Dendritic cell treated with granulocyte-macrophage colony-stimulating factor and Interleukin-4, amounts not matched to agents 40 ng/mL and 50 ng/mL, for 4 days (primary cell): Measurements from ENCODE around the gene IRF2BP2.
"Not testable (repeated sequence)": the region's sequence is repeated elsewhere in the genome, so short reads cannot be mapped to it uniquely, and the experiment has no call there.

Experiments
- H3K27ac Mint-ChIP-seq: one replicate; pipeline ENCODE4 v1.8.0; 2022; ENCODE audit warnings: mild to moderate bottlenecking, mixed read lengths
- H3K27me3 Mint-ChIP-seq: one replicate; pipeline ENCODE4 v1.8.0; 2022; ENCODE audit warnings: mild to moderate bottlenecking, mixed read lengths
- H3K36me3 Mint-ChIP-seq: one replicate; pipeline ENCODE4 v1.8.0; 2022; ENCODE audit warnings: low read depth, mixed read lengths
- H3K4me1 Mint-ChIP-seq: one replicate; pipeline ENCODE4 v1.8.0; 2022; ENCODE audit warnings: low read depth, mixed read lengths
- H3K4me3 Mint-ChIP-seq: one replicate; pipeline ENCODE4 v1.8.0; 2022; ENCODE audit warnings: mild to moderate bottlenecking, moderate library complexity, mixed read lengths
- H3K9me3 Mint-ChIP-seq: one replicate; pipeline ENCODE4 v1.8.0; 2022; ENCODE audit warnings: mixed read lengths
- intact Hi-C: fragments of 100-400 bp; cut with micrococcal nuclease; formaldehyde crosslinking; loops from one replicate; pipeline ENCODE4 v1.15.0; 2022

The IRF2BP2 gene

GRCh38 chr1:234644928-234645327 is 35.0 kb upstream of the IRF2BP2 start:
- peaks cover 5% of the 10 kb centered on the region for H3K36me3 Mint-ChIP-seq
- H3K9me3 Mint-ChIP-seq, result peaks cover 8% of the 10 kb centered on the region
- no peaks in the 10 kb centered on the region for H3K27me3 Mint-ChIP-seq
- peaks cover 43% of the 10 kb centered on the region for H3K4me1 Mint-ChIP-seq
- intact Hi-C loops, result no loop called here
- peak overlapping the region; percentile 76 for H3K27ac Mint-ChIP-seq
- H3K4me3 Mint-ChIP-seq, result no peak overlapping the region

- no peak overlapping the region for H3K4me3 Mint-ChIP-seq
- peaks cover 12% of the 10 kb centered on the region for H3K9me3 Mint-ChIP-seq
- intact Hi-C loops, result no loop called here
- peaks cover 33% of the 10 kb centered on the region for H3K4me1 Mint-ChIP-seq
- no peaks in the 10 kb centered on the region for H3K27me3 Mint-ChIP-seq
- H3K27ac Mint-ChIP-seq, result no peak overlapping the region
- H3K36me3 Mint-ChIP-seq, result peaks cover 5% of the 10 kb centered on the region
Measured at GRCh38 chr1:234643850-234644134, 33.8 kb upstream of the IRF2BP2 start.

- Mint-ChIP-seq H3K4me1 (peaks cover 33% of the 10 kb centered on the region), H3K27me3 (no peaks in the 10 kb centered on the region), H3K27ac (no peak overlapping the region), H3K9me3 (peaks cover 15% of the 10 kb centered on the region), H3K36me3 (peaks cover 5% of the 10 kb centered on the region), H3K4me3 (no peak overlapping the region)
- intact Hi-C loops, result no loop called here
Measured at GRCh38 chr1:234643111-234643849, 33.3 kb upstream of the IRF2BP2 start.

GRCh38 chr1:234642428-234642827 is 32.5 kb upstream of the IRF2BP2 start:
- Mint-ChIP-seq H3K4me1 (peaks cover 33% of the 10 kb centered on the region), H3K27me3 (no peaks in the 10 kb centered on the region), H3K36me3 (peaks cover 5% of the 10 kb centered on the region), H3K4me3 (no peak overlapping the region), H3K9me3 (peaks cover 15% of the 10 kb centered on the region), H3K27ac (no peak overlapping the region)
- intact Hi-C loops, result no loop called here

GRCh38 chr1:234639961-234640360 is 30.0 kb upstream of the IRF2BP2 start:
- intact Hi-C loops, result no loop called here

GRCh38 chr1:234638832-234639799 is 29.1 kb upstream of the IRF2BP2 start:
- Mint-ChIP-seq H3K4me3 (no peak overlapping the region), H3K36me3 (no peaks in the 10 kb centered on the region), H3K27ac (no peak overlapping the region), H3K27me3 (peaks cover 1% of the 10 kb centered on the region), H3K9me3 (peaks cover 8% of the 10 kb centered on the region), H3K4me1 (peaks cover 12% of the 10 kb centered on the region)
- intact Hi-C loops, result no loop called here

More at GRCh38 chr1:234639961-234640360, 30.0 kb upstream of the IRF2BP2 start:
- H3K27me3 Mint-ChIP-seq, result peaks cover 1% of the 10 kb centered on the region
- no peaks in the 10 kb centered on the region for H3K36me3 Mint-ChIP-seq
- H3K4me3 Mint-ChIP-seq, result no peak overlapping the region
- H3K4me1 Mint-ChIP-seq, result peaks cover 20% of the 10 kb centered on the region
- H3K27ac Mint-ChIP-seq, result peak overlapping the region; percentile 28
- peaks cover 8% of the 10 kb centered on the region for H3K9me3 Mint-ChIP-seq

GRCh38 chr1:234634922-234635321 is 24.9 kb upstream of the IRF2BP2 start:
- H3K27me3 Mint-ChIP-seq, H3K27ac Mint-ChIP-seq, H3K4me3 Mint-ChIP-seq, H3K36me3 Mint-ChIP-seq, H3K9me3 Mint-ChIP-seq, intact Hi-C loops, H3K4me1 Mint-ChIP-seq: not testable (repeated sequence)

GRCh38 chr1:234634387-234634786 is 24.4 kb upstream of the IRF2BP2 start:
- Mint-ChIP-seq H3K4me1 (peaks cover 11% of the 10 kb centered on the region), H3K4me3 (no peak overlapping the region), H3K27ac (no peak overlapping the region), H3K36me3 (no peaks in the 10 kb centered on the region), H3K9me3 (peaks cover 8% of the 10 kb centered on the region), H3K27me3 (peaks cover 1% of the 10 kb centered on the region)
- intact Hi-C loops, result no loop called here

GRCh38 chr1:234633246-234634003 is 23.4 kb upstream of the IRF2BP2 start:
- intact Hi-C loops, result no loop called here
- H3K36me3 Mint-ChIP-seq, result no peaks in the 10 kb centered on the region
- H3K4me3 Mint-ChIP-seq, result no peak overlapping the region
- peaks cover 1% of the 10 kb centered on the region for H3K27me3 Mint-ChIP-seq
- no peak overlapping the region for H3K27ac Mint-ChIP-seq
- no peaks in the 10 kb centered on the region for H3K9me3 Mint-ChIP-seq
- peaks cover 11% of the 10 kb centered on the region for H3K4me1 Mint-ChIP-seq

- H3K27me3 Mint-ChIP-seq, result peaks cover 1% of the 10 kb centered on the region
- no peaks in the 10 kb centered on the region for H3K9me3 Mint-ChIP-seq
- intact Hi-C loops, result no loop called here
- no peak overlapping the region for H3K27ac Mint-ChIP-seq
- H3K36me3 Mint-ChIP-seq, result no peaks in the 10 kb centered on the region
- H3K4me1 Mint-ChIP-seq, result peaks cover 18% of the 10 kb centered on the region
- H3K4me3 Mint-ChIP-seq, result no peak overlapping the region
Measured at GRCh38 chr1:234632225-234632624, 22.2 kb upstream of the IRF2BP2 start.

GRCh38 chr1:234631721-234632125 is 21.7 kb upstream of the IRF2BP2 start:
- no peaks in the 10 kb centered on the region for H3K9me3 Mint-ChIP-seq
- H3K27ac Mint-ChIP-seq, result no peak overlapping the region
- no peaks in the 10 kb centered on the region for H3K36me3 Mint-ChIP-seq
- H3K4me3 Mint-ChIP-seq, result no peak overlapping the region
- peaks cover 19% of the 10 kb centered on the region for H3K4me1 Mint-ChIP-seq
- intact Hi-C loops, result no loop called here
- H3K27me3 Mint-ChIP-seq, result peaks cover 1% of the 10 kb centered on the region

- H3K4me1 Mint-ChIP-seq, result peaks cover 30% of the 10 kb centered on the region
- H3K27me3 Mint-ChIP-seq, result no peaks in the 10 kb centered on the region
- H3K36me3 Mint-ChIP-seq, result no peaks in the 10 kb centered on the region
- no peak overlapping the region for H3K4me3 Mint-ChIP-seq
- H3K27ac Mint-ChIP-seq, result no peak overlapping the region
- intact Hi-C loops, result no loop called here
- no peaks in the 10 kb centered on the region for H3K9me3 Mint-ChIP-seq
Measured at GRCh38 chr1:234629026-234629425, 19.0 kb upstream of the IRF2BP2 start.

GRCh38 chr1:234628089-234628488 is 18.1 kb upstream of the IRF2BP2 start:
- Mint-ChIP-seq H3K9me3 (no peaks in the 10 kb centered on the region), H3K27ac (no peak overlapping the region), H3K27me3 (no peaks in the 10 kb centered on the region), H3K4me3 (no peak overlapping the region), H3K36me3 (no peaks in the 10 kb centered on the region), H3K4me1 (peaks cover 35% of the 10 kb centered on the region)
- intact Hi-C loops, result no loop called here
